Astrocyte of the cerebellum (primary cell): ENCODE data around the gene SLC35D1.
"Not testable (repeated sequence)": the region's sequence is repeated elsewhere in the genome, so short reads cannot be mapped to it uniquely, and the experiment has no call there.

Experiments used
- DNase-seq: peaks from one replicate; pipeline ENCODE4 v3.0.0-alpha.2; 2011; ENCODE audit warnings: low read depth
- H3K4me3 ChIP-seq: 2 replicates; pipeline ENCODE4 v1.5.1; 2011; ENCODE audit warnings: mild to moderate bottlenecking, low read depth, low read length, moderate library complexity
- CTCF ChIP-seq: IDR thresholded peaks from 2 replicates; pipeline ENCODE4 v1.5.1; 2012; ENCODE audit warnings: low read length, low read depth, moderate library complexity, mild to moderate bottlenecking; ENCODE audit errors: missing control alignments
- in situ Hi-C: cut with HindIII; loops from 2 replicates; pipeline ENCODE4 v1.10.0; 2017; ENCODE audit warnings: low sequenced_read_pairs

Gene SLC35D1

DNA sequence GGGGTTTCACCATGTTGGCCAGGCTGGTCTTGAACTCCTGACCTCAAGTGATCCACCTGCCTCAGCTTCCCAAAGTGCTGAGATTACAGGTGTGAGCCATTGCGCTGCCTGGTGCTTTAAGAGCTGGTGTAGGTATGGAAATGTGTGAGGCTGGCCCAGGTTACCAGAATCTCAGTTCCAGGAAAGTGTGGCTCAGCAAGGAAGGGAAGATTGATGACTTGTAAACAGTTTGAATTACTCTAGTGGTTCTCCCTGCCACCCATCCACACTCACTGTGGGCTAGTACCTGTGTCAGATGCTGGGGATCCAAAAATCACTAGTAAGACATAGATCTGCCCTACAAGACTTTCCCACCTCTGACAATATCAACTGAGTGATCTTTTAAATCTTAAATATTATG is 34.5 kb upstream of the SLC35D1 start:
- no peak for TF ChIP-seq CTCF
- in situ Hi-C loops: no loop called here
- DNase-seq: no peak
- no peak overlapping the region for H3K4me3 ChIP-seq

DNA sequence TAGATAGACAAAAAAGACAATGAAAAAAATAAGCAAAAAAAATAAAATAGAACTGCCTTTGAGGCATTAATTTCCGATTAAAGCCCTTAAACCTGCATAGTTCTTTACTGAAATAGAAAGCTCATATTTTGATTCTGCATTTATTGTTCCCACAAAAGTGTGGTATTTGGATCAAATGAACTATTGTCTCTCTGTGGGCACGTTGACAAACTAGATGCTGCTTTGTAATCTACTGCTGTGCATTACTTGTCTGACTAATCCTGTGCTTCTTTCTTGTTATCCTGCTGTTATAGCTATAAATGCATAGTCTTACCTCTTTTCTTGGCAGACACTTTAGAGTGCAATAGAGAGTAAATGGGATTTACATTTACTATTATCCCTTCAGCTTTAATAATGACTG is 31.4 kb upstream of the SLC35D1 start:
- no peak for TF ChIP-seq CTCF
- H3K4me3 ChIP-seq: no peak overlapping the region
- in situ Hi-C loops: no loop called here
- DNase-seq: no peak

DNA sequence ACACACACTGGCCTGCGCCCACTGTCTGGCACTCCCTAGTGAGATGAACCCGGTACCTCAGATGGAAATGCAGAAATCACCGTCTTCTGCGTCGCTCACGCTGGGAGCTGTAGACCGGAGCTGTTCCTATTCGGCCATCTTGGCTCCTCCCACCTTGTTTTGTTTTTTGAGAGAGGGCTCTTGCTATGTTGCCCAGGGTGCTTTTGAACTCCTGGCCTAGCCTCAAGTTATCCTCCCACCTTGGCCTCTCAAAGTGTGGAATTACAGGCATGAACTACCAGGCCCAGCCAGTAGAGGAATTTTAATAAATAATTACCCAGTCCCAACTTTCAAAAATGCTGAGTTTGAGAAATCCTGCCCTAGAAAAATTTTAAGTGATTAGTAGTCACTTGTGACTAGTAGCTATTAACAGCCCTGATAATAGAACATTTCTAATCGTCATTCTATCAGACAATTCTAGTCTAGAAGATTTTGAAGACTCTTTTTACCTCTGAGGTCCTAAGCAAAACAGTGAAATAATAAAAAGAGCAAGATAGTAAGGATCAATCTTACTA is 30.9 kb upstream of the SLC35D1 start:
- in situ Hi-C loops: no loop called here
- no peak for TF ChIP-seq CTCF
- DNase-seq: no peak
- no peak overlapping the region for H3K4me3 ChIP-seq

DNA sequence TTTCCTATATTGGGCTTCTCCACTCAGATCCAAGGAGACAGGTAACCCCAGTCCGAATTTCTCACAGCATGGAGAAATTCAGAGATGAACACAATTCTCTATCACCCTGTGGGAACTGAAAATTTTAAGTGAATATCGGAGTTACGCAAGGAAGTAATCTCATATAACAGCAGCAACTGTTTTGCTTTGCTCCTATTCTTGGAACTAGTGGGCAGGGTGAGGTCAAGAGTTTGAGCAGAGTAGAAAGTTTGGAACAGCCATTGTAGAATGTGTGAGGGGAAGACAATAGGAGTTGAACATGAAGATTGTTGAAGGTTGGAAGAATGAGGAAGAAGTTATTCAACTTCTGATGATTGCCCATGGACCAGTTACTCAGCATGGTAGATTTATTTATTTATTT is 24.3 kb upstream of the SLC35D1 start:
- TF ChIP-seq CTCF: no peak
- no peak for DNase-seq
- in situ Hi-C loops: no loop called here
- H3K4me3 ChIP-seq: no peak overlapping the region

- DNase-seq: no peak
- in situ Hi-C loops: no loop called here
- H3K4me3 ChIP-seq: no peak overlapping the region
- TF ChIP-seq CTCF: no peak
These were observed 23.6 kb upstream of the SLC35D1 start for GRCh38 chr1:67077593-67077992.

DNA sequence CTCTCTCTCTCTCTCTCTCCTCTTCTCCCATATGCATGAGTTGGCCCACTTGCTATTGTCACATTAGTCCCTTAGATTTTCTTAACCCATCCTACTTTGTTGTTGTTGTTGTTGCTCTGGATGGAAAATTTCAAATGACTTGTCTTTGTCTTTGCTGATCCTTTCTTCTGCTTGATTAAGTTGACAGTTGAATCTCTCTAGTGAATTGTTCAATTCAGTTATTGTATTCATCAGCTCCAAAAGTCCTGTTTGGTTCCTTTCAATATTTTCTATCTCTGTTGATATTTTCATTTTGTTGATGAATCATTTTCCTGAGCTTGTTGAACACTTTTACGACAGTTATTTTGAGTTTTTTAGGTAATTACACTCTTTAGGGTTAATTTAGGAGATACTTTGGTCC is 18.8 kb upstream of the SLC35D1 start:
- no peak for TF ChIP-seq CTCF
- H3K4me3 ChIP-seq: no peak overlapping the region
- DNase-seq: no peak
- in situ Hi-C loops: no loop called here

DNA sequence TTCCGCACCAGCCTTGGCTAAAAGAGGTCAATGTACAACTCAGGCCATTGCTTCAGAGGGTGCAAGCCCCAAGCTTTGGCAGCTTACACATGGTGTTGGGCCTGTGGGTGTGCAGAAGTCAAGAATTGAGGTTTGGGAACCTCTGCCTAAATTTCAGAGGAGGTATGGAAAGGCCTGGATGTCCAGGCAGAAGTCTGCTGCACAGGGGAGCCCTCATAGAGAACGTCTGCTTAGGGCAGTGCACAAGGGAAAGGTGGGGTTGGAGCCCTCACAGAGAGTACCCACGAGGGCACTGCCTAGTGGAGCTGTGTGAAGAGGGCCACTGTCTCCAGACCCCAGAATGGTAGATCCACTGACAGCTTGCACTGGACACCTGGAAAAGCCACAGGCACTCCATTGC is 13.7 kb upstream of the SLC35D1 start:
- in situ Hi-C loops, H3K4me3 ChIP-seq, DNase-seq: not testable (repeated sequence)
